CD4-positive, alpha-beta T cell treated with Interferon gamma for 1 hour (primary cell): ENCODE results near the gene JAKMIP1.
"Not testable (repeated sequence)": the region's sequence is repeated elsewhere in the genome, so short reads cannot be mapped to it uniquely, and the experiment has no call there.

Experiments
- DNase-seq: peaks from one replicate; pipeline ENCODE4 v3.0.0-alpha.2; 2020

The JAKMIP1 gene

DNA sequence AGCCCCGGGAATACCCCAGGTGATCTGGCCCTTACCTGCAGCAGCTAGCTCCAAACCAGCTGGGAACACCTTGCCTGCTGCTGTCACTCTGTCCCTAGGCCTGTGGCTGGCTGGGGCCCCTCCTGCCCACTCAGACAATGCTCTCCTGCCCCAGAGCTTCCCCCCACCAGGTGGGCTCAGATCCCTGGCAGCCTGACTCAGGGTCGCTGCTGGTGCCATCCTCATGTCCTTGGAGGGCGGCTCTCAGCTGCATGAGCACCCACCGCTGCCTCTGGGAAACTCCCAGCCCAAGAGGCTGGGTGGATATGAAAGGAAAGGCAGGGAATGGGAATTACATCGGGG is 197.9 kb downstream of the JAKMIP1 start:
- DNase-seq, result no peak

DNA sequence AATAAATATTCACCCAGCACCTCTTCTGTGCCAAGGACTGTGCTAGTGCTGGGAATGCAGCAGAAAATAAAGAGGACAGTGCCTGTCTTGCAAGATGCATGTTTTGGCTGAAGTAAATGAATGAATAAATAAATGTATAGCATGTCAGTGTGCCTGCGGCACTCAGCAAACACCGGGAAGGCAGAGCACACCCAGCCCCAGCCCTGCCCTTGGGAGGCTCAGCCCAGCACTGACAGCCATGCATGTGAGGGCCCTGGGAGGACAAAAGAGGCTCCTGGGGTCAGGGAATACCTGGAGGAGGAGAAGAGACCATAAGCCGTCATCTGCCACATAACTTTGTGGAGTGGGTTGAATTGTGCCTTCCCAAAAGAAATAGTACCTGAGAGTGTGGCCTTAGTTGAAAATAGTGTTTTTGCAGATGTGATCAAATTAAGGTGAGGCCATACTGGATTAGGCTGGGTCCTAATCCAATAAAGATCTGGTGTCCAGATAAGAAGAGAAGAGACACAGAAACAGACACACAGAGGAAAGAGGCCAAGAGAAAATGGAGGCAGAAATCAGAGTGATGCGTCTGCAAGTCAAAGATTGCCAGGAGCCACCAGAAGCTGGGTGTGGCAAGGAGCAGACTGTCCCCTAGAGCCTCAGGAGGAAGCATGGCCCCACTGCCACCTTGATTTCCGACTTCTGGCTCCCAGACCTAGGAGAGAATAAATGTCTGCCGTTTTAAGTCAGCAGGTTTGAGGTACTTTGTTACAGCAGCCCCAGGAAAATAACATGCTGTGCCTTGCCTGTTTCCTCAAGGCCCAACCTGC is 198.5 kb downstream of the JAKMIP1 start:
- no peak for DNase-seq

DNA sequence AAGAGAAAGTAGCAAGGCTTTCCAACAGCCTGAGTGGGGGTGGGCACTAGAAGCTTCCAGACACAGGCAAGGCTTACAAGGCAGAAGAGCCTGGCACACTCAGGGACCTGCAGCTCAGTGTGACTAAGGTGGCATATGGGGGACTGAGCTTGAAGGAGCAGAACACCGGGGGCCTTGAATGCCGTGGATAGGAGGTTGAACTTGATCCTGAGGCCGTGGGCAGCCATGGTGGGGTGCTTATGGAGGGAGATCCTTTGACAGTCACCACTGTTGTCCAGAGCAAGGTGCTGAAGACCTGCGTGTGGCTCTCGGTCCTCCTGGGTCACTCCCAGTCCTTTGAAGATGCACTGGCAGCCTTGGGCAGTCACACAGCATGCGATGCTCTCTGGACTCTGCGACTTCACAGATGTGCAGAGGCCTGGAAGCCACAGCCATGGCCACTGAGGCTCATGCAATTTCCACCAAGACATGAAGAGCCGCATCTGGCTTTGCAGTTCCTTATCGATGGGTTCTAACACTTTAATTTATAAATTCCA is 200.5 kb downstream of the JAKMIP1 start:
- no peak for DNase-seq

DNA sequence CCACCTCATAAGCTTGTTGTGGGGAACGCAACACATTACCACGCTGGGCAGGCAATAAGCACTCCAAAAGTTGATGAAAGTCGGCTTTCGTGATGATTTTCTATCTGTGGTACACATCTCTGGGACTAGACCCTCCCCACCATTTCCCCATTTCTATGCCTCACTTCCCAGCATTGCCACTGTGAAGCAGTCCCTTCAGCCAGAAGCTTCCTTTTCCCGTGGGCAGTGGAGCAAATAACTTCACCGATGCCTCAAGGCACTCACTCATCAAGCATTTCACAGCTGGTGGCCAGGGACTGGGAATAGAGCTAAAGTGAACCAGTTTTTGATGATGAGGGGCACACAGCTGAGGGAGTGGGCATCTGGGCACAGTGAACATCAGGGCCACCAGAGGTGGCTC is 201.0 kb downstream of the JAKMIP1 start:
- DNase-seq, result no peak

DNA sequence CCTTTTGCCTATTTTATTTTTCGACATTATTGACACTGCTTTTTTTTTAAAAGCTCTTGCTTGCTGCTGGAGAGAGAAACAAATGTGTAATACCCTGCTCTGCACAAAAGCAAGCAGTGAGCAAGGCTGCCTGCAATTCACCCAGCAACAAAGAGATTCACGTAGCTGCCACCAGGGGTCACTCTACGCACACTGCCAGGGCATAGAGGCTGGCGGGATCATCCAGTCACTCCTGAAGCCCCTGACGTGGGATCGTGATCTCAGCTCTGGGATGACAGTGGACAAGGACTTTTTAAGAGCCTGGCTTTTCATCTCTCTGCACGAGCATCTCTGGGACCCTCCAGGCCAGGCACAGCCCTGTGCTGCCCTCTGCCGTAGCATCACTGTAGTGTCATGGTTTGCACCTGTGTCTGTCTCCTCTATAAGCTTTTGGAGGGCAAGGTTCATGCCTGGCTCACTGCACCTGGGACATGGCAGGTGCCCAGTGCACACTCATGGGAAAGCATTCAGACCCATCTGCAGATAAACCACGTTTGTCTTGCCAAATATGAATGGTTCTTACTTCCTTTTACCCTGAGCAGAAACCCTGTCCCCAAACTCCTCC is 201.9 kb downstream of the JAKMIP1 start:
- DNase-seq, result peak; percentile 20

DNA sequence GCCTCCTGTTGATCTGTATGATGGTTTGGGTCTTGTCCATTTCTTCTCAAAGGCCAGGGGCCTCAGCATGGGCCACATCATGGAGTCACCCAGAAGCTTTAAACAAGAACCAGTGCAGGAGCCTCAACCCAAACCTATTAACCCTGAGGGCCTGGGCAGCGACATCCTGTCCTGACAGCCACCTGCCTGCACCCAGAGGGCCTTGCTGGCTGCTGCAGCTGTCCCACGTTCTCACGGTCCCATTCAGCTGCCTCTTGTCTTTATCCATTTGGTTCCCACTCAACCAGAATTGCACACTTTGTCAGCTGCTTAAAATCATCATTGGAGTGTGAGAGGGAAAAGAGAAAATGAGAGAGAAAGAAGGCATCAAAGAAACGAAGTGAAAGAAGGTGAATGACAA is 203.7 kb downstream of the JAKMIP1 start:
- DNase-seq, result no peak

DNA sequence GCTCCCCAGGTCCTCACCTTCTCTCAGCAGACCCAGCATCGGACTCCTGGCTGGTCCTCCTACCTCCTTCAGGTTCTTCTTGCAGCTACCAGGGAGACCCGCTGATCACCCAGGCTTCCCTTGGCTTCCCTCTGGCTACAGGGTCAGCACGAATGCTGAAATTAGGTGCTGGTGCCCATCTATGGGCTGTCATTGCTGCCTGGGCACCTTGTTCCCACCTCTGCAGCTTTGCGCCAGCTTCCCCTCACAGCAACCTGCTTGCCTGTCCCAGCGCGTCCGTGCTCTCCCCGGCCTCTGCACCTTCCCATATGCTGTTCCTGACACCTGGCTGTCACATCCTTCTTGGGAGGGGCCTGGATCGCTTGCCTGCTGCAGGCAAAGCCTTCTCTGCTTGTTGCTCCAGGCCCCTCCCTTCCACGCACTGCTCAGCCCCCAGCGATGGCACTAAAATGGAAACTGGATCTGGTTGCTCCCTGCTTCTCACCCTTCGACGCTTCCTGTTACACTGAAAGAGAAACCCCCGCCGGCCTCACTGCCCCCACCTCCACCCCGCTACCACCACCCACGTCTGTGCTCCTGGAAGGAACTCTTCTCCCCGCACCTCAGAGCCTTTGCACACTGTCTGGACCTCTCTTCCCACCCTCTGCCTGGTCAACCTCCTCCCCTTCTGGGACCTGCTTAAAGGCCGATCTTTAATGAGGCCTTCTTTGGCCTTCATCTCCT is 204.3 kb downstream of the JAKMIP1 start:
- DNase-seq, result no peak

DNA sequence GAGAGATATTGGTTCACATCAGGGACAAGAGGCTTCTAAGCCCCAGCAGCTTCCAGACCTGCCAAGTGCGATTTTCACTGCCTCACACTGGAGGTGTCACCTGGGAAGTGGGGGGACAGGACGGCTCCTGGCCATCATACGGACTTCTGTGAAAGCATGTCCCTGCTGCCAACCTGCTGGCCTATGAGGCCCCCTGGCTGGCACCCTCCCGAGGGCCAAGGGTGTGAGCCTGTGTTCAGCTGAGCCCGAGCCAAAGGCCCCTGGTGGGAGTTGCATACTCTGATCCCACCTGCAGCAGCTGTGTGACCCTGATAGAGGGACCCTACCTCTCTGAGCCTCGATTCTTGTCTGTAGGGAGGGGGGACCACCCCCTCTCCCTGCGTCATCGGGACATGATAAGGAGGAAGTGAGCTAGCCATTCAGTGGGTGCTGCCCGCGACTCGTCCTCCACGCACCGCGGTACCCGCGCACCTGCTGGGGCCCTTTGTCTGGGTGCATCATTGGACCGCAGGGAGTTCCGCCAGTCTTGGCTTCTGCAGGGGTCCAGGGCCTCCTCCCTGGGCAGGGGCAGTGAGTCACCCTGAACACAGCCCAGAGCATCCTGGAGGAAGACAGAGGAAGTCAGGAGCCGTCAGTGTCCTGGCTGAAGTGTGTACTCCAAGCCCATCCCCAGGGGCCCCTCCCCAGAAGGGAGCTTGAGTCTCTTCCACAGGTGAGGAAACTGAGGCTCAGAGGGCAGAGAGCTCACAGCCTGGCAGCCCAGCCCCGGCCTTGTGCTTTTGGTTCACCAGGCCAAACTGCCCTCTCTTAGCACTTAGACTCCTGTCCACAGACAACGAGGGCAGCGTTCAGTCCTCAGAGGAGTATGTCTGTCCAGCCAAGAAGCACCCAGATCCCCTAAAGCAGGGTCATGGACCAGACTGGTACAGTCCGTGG is 206.2 kb downstream of the JAKMIP1 start:
- no peak for DNase-seq

DNA sequence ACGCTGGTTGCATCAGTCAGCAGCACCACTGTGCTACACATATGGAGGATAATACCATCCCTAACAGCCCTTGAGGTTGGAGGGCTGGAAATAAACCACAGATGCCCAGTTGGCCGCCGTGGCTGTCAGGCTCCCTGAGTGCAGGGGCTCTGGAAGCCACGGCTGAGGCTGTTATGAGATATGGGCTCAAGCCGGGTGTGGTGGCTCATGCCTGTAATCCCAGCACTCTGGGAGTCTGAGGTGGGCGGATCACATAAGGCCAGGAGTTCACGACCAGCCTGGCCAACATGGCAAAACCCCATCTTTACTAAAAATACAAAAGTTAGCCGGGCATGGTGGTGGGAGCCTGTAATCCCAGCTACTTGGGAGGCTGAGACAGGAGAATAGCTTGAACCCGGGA is 207.0 kb downstream of the JAKMIP1 start:
- DNase-seq, result not testable (repeated sequence)

DNA sequence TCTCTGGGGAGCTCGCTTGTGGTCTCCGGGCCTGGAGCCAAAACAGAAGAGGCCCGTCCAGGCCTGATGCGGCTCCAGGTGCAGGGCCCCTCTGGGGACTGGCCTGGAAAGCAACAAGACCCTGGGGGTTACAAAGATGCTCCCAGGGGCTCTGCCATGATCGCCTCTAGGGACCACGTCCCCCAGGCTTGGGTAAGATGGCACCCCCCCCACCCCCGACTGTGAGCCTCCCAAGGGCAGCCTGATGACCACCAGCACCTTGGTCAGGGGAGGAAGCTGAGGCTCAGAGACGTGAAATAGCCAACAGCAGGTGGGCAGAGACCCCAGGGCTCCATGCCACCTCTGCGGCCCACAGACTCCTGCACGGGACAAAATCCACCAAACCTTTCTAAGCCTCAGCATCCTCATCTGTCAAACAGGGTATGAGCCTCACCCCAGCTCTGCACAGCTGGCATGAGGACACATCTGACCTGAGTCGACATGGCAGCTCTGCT is 207.5 kb downstream of the JAKMIP1 start:
- no peak for DNase-seq

DNA sequence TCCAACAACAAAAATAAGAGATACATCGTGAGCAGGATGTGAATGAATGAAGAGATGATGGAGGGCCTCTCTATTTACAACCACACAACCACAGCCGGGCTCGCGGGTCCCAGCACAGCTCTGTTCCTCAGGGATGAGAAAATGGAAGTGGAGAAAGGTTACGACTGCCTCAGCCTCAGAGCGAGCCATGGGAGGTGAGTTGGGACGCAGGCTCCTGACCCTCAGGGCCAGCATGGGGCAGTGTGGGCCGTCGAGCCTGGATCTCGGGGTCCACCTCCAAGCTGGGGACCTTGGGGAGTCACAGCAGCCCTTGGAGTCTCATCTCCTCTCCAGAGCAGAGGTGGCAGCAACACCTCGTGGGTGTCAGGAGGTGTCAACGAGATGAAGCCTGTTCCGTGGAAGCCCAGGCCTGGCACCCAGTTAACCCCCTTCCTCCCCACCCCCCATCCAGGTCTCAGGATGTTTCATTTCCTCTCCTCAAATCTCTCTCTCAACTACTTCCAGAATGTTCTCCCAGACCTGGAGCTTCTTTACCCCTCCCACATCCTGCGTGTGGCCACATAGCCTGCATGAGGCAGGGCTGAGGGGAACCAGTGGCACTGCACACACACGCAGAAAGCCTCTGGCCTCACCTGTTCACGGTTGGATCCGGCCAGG is 208.1 kb downstream of the JAKMIP1 start:
- DNase-seq, result no peak

DNA sequence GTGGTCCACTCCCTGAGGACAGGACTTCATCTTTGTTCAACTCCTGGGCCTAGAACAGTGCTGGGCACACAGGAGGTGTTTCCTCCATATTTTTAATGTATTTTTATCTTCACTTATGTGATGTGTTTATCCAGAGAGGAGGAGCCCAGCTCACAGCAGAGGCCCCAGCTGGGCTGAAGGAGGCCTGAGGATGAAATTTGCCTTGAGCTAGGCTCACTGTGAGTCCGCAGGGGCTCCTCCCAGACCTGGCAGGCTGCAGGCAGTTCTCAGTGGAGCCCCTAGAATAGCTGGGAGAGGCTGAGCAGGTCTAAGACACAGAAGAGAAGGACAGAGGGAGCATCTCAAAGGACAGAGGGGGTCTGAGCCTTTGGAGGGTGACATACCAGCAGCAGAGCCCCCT is 208.9 kb downstream of the JAKMIP1 start:
- no peak for DNase-seq

DNA sequence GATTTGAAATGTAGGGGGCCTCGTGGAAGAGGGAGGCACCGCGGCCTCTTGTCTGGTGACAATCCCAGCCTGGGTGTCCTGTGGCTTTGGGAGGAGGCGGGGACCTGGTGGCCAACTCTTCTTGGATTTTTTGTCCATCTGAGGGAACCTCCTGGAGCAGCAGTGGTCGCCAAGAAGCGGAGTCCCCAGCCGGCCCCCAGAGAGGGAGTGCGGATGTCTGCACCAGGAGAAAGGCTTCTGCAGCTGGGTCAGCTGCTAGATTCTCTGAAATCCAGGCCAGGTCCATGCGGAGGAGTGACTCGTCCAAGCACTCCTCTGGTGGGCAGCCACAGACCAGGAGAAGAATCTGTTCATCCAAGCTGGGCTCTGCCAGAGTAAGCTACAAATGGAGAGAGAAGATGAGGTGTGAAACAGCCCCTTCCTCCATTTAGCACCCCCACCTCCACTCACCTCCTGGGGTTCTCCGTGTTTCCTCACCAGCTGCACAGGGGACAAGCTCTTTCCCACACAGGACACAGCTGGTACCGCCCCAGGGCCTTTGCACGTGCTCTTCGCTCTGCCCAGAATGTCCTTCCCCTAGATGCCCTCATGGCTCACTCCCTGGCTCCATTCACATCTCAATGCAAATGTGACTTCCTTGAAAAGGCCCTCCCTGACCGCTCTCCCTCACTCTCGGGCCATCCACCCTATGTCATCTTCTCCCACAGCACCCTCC is 209.7 kb downstream of the JAKMIP1 start:
- no peak for DNase-seq

DNA sequence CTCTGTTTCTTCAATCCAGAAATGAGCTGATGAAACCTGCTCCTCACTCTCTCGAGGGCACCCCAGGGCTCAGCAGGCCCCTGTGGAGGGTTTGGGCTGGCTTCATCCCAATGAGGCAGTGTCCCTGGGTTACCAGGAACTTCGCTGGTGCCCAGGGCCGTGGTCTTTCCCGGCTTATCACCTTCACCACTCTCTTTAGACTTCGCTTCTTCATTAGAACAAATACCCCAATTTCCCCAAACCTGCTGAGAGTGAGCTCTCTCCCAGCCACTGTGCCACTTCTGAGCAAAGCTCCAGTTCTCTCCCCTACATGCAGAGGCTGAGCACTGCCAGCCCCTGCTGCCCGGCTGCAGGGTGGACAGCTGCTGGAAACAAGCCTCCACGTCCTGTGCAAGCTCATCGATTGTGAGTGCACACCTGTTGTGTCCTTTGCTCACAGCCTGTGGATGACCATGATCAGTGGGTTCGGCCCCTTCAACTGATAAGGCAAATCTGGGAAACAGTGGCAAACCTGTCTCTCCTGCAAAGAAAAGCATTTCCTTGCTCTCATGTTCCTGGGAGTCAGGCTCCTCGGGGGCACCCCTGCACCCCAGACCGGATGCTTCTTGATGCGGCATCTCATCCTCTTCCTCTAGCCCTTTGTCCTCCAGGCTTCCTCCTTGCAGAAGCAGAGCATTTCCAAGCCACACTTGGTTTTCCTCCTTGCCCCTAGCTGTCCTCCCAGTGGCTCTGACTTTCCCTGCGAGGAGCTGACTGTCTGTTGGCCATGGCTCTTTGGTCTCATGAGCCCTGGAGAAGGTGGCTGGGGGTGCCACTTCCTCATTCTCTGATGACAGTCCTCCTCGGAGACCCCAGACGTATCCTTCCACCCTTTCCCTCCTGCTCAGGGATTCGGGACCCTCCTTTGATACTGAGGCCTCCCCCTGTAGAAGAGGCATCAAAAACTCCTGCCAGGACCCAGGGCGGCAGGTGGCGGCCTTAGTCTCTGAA is 210.8 kb downstream of the JAKMIP1 start:
- DNase-seq, result no peak

DNA sequence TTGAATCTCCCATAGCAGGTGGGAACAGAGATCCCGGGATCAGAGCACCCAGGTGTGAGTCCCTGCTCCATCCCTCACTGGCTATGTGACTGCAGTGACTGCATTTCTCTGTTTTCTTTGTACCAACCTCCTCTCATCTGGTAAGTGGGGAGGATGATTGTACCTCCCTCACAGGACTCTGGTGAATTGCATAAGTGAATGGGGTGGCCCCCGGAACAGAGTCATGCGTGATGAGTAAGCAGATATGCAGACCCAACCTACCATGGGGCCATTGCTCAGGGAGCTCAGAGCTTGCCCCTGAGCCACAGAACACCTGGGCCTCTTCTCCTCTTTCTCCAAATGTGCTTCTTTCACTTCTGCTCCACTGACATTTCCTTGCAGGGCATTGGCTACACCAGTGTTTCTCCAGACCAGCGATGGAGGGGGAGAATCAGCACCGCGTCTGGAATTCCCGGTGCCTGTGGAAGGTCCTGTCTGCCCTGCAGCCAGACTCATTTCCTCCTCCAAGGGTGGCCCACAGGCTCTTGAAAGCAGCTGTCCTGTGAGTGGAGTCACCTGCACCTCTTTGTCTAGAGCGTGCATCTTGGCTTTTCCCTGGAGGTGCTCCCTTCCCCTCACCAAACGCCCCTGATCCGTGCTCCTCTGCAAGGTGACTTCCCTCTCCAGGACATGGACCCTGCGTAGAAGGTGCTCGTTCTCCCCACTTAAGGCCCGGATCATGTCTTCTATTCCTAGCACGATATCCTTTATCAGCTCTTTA is 212.1 kb downstream of the JAKMIP1 start:
- no peak for DNase-seq

DNA sequence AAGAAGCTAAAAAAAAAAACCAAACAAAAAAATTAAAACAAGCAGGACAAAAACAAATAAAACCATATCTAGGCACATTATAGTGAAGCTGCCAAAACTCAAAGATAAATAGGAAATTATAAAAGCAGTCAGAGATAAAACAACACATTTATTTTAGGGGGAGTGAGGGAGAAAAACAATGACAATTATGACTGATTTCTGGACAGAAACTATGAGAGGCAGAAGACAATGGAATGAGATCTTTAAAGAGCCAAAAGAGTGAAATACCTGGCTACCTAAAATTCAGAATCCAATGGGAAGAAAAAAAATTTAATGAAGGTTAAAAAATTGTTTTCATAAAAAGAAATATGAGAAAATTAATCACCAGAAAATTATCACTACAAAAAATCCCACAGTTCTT is 215.5 kb downstream of the JAKMIP1 start:
- no peak for DNase-seq

DNA sequence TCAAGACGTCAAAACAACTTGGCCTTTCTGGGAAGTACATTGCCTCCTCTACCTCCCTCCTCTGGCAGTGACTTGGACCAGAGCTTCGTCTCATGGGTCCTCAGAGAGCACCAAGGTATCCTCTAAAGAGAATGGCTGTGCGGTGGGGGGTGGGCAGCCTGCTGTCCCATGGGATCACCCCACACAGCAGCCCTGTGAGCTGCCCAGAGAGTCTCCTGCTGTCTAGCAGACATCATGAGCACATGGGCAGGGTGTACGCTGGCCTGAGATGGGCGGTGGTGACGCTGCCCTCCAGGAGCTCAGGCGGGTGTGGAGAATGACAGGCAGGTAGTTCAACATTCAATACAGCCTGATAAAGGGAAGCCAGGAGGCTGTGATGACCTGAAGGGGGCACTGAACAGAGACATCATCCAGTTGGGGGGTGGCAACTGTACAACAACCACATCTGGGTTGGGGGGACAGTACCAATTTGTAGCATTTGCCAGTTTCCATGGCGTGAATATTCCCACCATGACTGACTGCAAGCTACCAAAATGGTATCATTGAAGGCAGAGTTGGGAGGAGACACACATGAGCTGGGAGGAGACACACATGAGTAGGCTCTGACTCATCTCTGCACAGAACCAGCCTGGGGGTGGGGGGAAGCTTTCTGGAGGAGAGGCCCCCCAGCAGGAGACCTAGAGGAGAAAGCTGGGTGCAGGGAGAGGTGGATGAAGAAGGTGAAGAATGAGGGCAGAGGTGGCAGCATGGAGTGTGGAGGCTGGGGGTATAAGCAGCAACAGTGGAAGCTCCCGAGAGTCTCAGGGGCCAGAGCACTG is 218.0 kb downstream of the JAKMIP1 start:
- DNase-seq, result no peak

DNA sequence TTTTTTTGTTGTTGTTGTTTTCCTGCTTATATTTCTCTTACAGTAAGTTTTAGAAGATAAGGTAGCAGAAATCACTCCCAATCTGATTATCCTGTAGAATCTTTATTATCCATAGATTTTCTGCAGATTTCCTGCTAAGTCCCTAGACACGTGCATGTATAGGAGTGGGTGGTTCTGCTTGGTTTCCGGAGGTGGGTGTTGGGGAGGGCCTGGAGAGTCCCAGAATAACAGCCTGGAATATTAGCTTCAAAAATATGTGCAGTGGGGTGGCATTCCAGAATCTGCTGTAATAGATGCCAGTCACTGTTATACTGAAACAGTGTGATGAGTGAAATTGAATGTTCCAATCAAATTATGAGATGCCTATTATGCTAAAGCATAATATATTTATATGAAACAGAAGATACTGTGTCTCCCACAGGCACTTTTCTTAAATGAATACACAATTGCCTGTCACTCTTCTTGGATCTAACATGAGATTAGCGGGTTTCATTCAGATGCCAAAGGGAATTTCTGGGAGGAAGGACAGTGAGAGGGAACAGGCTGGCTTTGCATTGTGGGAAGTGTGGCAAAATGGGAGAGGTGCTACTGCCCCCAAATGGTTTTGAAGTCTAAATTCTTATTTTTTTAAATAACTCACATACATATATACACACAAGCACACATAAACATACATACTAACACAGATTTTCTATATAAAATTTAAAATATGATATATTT is 219.8 kb downstream of the JAKMIP1 start:
- no peak for DNase-seq
